Measurements from ENCODE around the gene OSBP2.

DNA sequence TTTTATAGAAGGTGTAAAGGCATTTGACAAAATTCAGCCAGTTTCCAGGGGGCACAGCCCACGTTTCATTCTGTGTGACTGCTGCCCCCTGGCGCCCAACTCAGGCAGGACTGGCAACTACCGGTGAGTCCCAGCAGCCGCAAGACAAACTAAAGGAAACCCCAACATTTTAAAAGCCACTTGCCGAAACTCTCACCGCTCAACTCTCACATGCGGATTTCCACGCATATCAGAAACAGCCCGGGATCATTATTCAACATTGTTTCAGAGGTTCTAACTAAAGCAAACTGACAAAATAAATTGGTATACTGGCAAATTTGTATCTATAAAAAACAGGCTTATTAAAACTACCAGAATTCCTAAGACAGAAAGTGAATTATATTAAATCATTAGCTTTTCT is 225.7 kb downstream of the OSBP2 start:
- TF ChIP-seq, protein P1, sequence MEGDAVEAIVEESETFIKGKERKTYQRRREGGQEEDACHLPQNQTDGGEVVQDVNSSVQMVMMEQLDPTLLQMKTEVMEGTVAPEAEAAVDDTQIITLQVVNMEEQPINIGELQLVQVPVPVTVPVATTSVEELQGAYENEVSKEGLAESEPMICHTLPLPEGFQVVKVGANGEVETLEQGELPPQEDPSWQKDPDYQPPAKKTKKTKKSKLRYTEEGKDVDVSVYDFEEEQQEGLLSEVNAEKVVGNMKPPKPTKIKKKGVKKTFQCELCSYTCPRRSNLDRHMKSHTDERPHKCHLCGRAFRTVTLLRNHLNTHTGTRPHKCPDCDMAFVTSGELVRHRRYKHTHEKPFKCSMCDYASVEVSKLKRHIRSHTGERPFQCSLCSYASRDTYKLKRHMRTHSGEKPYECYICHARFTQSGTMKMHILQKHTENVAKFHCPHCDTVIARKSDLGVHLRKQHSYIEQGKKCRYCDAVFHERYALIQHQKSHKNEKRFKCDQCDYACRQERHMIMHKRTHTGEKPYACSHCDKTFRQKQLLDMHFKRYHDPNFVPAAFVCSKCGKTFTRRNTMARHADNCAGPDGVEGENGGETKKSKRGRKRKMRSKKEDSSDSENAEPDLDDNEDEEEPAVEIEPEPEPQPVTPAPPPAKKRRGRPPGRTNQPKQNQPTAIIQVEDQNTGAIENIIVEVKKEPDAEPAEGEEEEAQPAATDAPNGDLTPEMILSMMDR (IDR thresholded peaks at IDR 0.05; ENCODE audit: low read length): peak; percentile 85
- TF ChIP-seq EZH2 (IDR thresholded peaks at IDR 0.05; ENCODE audit: borderline replicate concordance, low read length): no peak

All from OCI-LY1 (cell line).